ENCODE results near the gene AP4E1.
"Not testable (repeated sequence)": the region's sequence is repeated elsewhere in the genome, so short reads cannot be mapped to it uniquely, and the experiment has no call there.

AP4E1 gene

DNA sequence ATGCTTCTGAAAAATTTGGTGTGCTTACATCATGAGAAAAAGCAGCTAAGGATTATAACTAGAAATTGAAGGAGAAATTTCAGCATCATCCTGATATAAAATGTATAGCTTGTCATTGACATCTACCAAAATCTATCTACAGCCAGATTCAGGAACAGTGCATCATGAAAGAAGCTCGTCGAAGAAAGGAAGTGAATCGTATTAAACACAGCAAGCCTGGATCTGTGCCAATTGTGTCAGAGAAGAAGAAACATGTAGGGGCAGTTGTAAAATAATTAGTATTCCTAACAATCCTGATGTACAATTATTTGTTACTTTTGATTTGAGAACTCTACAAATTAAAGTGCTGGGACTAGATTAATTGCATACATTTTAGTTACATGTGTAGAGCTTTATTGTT, 37.2 kb downstream of the AP4E1 start:
- TF ChIP-seq, protein P1, sequence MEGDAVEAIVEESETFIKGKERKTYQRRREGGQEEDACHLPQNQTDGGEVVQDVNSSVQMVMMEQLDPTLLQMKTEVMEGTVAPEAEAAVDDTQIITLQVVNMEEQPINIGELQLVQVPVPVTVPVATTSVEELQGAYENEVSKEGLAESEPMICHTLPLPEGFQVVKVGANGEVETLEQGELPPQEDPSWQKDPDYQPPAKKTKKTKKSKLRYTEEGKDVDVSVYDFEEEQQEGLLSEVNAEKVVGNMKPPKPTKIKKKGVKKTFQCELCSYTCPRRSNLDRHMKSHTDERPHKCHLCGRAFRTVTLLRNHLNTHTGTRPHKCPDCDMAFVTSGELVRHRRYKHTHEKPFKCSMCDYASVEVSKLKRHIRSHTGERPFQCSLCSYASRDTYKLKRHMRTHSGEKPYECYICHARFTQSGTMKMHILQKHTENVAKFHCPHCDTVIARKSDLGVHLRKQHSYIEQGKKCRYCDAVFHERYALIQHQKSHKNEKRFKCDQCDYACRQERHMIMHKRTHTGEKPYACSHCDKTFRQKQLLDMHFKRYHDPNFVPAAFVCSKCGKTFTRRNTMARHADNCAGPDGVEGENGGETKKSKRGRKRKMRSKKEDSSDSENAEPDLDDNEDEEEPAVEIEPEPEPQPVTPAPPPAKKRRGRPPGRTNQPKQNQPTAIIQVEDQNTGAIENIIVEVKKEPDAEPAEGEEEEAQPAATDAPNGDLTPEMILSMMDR (IDR thresholded peaks at IDR 0.05; ENCODE audit: low read depth, low read length): no peak
- DNase-seq (ENCODE audit: extremely low read depth, low read depth): no peak

DNA sequence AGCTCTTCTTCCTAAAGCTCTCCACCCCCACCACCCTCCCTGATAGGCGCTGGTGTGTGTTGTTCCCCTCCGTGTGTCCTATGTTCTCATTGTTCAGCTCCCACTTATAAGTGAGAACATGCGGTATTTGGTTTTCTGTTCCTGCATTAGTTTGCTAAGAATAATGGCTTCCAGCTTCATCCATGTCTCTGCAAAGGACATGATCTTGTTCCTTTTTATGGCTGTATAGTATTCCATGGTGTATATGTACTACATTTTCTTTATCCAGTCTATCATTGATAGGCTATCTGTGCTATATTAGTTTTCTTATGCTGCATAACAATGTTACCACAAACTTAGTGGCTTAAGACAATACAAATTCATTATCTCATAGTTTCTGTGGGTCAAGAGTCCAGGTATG, 42.3 kb downstream of the AP4E1 start:
- not testable (repeated sequence) for DNase-seq (ENCODE audit: extremely low read depth, low read depth)

DNA sequence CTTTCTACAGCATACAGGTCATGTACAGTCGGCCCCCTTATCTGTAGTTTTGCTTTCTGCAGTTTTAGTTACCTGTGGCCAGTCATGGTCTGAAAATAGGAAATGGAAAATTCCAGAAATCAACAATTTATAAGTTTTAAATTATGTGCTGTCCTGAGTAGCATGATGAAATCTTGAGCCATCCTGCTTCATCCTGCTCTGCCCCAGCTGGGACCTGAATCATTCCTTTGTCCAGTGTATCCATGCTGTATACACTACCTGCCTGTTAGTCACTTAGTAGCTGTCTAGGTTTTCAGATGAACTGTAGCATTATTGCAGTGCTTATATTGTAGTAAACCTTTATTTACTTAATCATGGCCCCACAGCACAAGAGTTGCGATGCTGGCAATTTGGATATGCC, 44.8 kb downstream of the AP4E1 start:
- TF ChIP-seq, protein P1 (IDR thresholded peaks at IDR 0.05; ENCODE audit: low read depth, low read length): no peak
- DNase-seq (ENCODE audit: extremely low read depth, low read depth): no peak

DNA sequence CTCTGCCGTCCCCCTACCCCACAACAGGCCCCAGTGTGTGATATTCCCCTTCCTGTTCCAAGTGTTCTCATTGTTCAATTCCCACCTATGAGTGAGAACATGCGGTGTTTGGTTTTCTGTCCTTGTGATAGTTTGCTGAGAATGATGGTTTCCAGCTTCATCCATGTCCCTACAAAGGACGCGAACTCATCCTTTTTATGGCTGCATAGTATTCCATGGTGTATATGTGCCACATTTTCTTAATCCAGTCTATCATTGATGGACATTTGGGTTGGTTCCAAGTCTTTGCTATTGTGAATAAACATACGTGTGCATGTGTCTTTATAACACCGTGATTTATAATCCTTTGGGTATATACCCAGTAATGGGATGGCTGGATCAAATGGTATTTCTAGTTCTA, 46.4 kb downstream of the AP4E1 start:
- DNase-seq (ENCODE audit: extremely low read depth, low read depth): not testable (repeated sequence)

DNA sequence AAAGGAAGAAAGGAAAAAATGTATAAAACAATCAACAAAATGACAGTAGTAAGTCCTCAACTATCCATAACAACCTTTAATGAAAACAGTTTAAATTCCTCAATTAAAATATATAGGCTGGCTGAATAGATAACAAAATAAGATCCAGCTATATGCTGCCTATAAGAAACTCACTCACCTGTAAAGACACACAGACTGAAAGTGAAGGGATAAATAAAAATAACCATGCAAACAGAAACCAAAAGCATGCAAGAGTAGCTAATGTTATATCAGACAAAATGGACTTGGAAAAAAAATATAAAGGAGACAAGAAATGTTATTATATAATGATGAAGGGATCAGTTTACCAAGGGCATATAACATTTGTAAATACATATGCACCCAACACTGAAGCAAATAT, 51.2 kb downstream of the AP4E1 start:
- DNase-seq (ENCODE audit: extremely low read depth, low read depth): no peak
- TF ChIP-seq, protein P1 (IDR thresholded peaks at IDR 0.05; ENCODE audit: low read depth, low read length): no peak

DNA sequence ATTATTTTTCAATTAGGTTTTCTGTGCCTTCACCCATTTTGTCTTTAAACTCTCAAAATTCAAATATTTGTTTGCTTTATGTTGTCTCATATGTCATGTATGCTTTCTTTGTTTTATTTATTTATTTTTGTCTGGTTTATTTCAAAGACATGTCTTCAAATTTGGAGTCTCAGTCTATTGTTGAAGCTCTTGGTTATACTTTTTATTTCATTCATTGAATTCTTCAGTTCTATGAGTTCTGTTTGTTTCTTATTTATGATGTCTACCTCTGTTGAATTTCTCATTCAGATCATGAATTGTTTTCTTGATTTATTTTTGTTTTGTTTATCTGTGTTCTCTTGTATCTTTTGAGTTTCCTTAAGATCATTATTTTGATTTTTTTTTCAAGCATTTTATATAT, 55.6 kb downstream of the AP4E1 start:
- TF ChIP-seq, protein P1 (IDR thresholded peaks at IDR 0.05; ENCODE audit: low read depth, low read length): no peak
- DNase-seq (ENCODE audit: extremely low read depth, low read depth): no peak

DNA sequence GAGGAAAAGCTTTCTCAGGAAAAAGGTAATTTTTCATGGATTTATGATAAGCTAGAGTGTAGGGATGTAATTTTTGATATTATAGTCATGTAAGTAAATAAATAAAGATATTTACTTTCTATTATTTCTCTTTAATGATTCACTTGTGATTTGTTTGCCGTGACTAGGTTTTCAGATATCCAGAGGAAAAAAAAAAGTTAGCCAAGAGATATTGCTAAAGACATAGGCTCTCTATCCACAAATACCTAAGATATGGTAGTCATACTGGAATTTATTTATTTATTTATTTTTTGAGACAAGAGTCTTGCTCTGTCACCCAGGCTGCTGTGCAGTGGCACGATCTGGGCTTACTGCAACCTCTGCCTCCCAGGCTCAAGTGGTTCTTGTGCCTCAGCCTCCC, 59.9 kb downstream of the AP4E1 start:
- TF ChIP-seq, protein P1 (IDR thresholded peaks at IDR 0.05; ENCODE audit: low read depth, low read length): no peak

DNA sequence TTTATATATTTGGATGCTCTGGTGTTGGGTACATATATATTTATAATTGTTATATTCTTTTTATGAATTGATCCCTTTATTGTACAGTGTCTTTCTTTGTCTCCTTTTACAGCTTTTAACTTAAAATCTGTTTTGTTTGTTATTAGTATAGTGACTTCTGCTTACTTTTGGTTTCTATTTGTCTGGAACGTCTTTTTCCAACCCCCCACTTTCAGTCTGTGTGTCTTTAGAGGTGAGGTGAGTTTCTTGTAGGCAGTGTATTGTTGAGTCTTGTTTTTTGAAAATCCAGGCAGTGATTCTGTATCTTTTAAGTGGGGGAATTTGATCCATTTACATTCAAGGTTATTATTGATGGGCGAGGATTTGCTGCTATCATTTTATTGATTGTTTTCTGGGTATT, 62.0 kb downstream of the AP4E1 start:
- TF ChIP-seq, protein P1 (IDR thresholded peaks at IDR 0.05; ENCODE audit: low read depth, low read length): no peak
- no peak for DNase-seq (ENCODE audit: extremely low read depth, low read depth)

More for the DNA sequence above, 59.9 kb downstream of the AP4E1 start:
- DNase-seq (ENCODE audit: extremely low read depth, low read depth): no peak

DNA sequence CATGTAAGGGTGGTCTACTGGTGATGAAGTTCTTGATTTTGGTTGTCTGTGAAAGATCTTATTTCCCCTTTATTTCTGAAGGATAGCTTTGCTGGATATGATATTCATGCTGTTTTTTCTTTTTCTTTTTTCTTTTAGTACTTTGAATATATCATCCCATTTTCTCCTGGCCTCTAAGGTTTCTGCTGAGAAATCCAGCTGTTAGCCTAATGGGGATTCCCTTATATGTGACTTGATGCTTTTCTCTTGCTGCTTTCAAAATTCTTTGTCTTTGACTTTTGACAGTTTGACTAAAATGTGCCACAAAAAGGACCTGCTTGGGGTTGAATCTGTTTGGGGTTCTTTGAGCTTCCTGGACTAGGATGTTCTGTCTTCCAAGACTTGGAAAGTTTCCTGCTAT, 62.6 kb downstream of the AP4E1 start:
- TF ChIP-seq, protein P1 (IDR thresholded peaks at IDR 0.05; ENCODE audit: low read depth, low read length): no peak
- DNase-seq (ENCODE audit: extremely low read depth, low read depth): no peak

All from AG09319 (cell line).